Esophagus muscularis mucosa (tissue), 4 donors: ENCODE data around the gene POLE3.

Experiments used
- EP300 ChIP-seq: sonication (generic); formaldehyde crosslinking; IDR thresholded peaks from one replicate; pipeline ENCODE4 v1.6.1; 2017; ENCODE audit warnings: antibody characterized with exemption
- POLR2A ChIP-seq: fragments of 450-650 bp; IDR thresholded peaks from one replicate; pipeline ENCODE4 v1.6.1; 2017; ENCODE audit warnings: antibody characterized with exemption, moderate library complexity, mild to moderate bottlenecking, low read depth
- POLR2AphosphoS5 ChIP-seq, 2 donors: sonication (generic); formaldehyde crosslinking; IDR thresholded peaks; one replicate each; pipeline ENCODE4 v1.6.1; 2017; ENCODE audit warnings: antibody characterized with exemption in 2 of 2
- TF ChIP-seq, protein P1 (sequence below), 3 experiments: fragments of 200-600 bp in 2 of 3; fragments of 450-650 bp in 1 of 3; sonication (generic) in 2 of 3; IDR thresholded peaks; one replicate each; pipeline ENCODE4 v1.5.1; 2017 to 2019; ENCODE audit warnings: antibody characterized with exemption in 3 of 3, mild to moderate bottlenecking in 2 of 3, moderate library complexity in 1 of 3

DNA sequence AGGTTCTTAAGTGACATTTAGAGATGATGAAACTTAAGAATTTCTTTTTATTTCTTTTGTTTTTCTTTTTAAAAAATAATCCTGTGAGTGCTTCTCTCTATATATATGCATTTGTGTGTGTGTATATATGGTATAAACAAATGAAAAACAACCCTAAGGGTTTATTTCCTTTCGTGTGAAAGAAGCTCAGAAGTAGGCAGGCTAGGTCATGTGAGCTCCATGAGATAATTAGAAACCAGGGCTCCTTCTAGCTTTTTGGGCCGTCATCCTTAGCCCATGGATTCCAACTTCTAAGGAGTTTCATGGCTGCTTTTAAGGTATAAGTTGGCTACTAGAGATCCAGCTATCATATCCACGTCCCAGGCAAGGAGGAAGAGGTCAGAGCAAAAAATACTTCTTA lies 11.3 kb upstream of the POLE3 start:
- TF ChIP-seq POLR2A (no peak), EP300 (no peak), POLR2AphosphoS5 (IDR thresholded peaks at IDR 0.05) (no peak)
- TF ChIP-seq, protein P1, sequence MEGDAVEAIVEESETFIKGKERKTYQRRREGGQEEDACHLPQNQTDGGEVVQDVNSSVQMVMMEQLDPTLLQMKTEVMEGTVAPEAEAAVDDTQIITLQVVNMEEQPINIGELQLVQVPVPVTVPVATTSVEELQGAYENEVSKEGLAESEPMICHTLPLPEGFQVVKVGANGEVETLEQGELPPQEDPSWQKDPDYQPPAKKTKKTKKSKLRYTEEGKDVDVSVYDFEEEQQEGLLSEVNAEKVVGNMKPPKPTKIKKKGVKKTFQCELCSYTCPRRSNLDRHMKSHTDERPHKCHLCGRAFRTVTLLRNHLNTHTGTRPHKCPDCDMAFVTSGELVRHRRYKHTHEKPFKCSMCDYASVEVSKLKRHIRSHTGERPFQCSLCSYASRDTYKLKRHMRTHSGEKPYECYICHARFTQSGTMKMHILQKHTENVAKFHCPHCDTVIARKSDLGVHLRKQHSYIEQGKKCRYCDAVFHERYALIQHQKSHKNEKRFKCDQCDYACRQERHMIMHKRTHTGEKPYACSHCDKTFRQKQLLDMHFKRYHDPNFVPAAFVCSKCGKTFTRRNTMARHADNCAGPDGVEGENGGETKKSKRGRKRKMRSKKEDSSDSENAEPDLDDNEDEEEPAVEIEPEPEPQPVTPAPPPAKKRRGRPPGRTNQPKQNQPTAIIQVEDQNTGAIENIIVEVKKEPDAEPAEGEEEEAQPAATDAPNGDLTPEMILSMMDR (IDR thresholded peaks at IDR 0.05): no peak
